Astrocyte (in vitro differentiated cells and primary cell): ENCODE data around the gene ESAM.

ENCODE experiments used
- CTCF ChIP-seq: IDR thresholded peaks from 2 replicates; pipeline ENCODE4 v1.5.1; 2011; ENCODE audit warnings: low read depth, mild to moderate bottlenecking, inconsistent platforms, low read length, moderate library complexity; ENCODE audit not compliant: insufficient read depth
- EZH2 ChIP-seq: IDR thresholded peaks from 2 replicates; pipeline ENCODE4 v1.6.1; 2012; ENCODE audit warnings: mild to moderate bottlenecking, low read length, inconsistent platforms; ENCODE audit not compliant: insufficient read depth

- TF ChIP-seq CTCF = no peak
- no peak for TF ChIP-seq EZH2
These were observed 12.2 kb downstream of the ESAM start for GRCh38 chr11:124749912-124750311.
